Measurements from ENCODE around the gene FBXO11.

- TF ChIP-seq CTCF (IDR thresholded peaks at IDR 0.05) (no peak), EP300 (IDR thresholded peaks at IDR 0.05; ENCODE audit: borderline replicate concordance in 1 of 2, low read depth in 1 of 2, low read length in 1 of 2) (no peak), FOXM1 (IDR thresholded peaks at IDR 0.05; ENCODE audit: low read depth) (no peak), FOSL2 (IDR thresholded peaks at IDR 0.05; ENCODE audit: borderline replicate concordance, low read depth) (no peak), JUND (IDR thresholded peaks at IDR 0.05) (no peak), POLR2AphosphoS5 (IDR thresholded peaks at IDR 0.05; ENCODE audit: low read depth, low read length) (no peak), MAX (IDR thresholded peaks at IDR 0.05; ENCODE audit: low read depth) (no peak), RFX5 (IDR thresholded peaks at IDR 0.05; ENCODE audit: low read length) (no peak), TEAD4 (IDR thresholded peaks at IDR 0.05; ENCODE audit: borderline replicate concordance, insufficient read depth) (no peak), MXI1 (IDR thresholded peaks at IDR 0.05; ENCODE audit: low read depth, low read length) (no peak), REST (IDR thresholded peaks at IDR 0.05; ENCODE audit: low read depth, low read length) (no peak), GABPA (IDR thresholded peaks at IDR 0.05; ENCODE audit: low read depth) (no peak)
These were observed 134.0 kb downstream of the FBXO11 start for GRCh38 chr2:47772343-47772742.

Measured in SK-N-SH (cell line).